H9 (cell line): ENCODE results near the gene OMA1. TPM values are rescaled to one million over a fixed set of nuclear protein-coding genes. Genes with fewer than 3 reads are reported as not detected.

Source experiments
- DNase-seq: peaks from one replicate; pipeline ENCODE4 v3.0.0-alpha.2; 2017
- H2AFZ ChIP-seq: one replicate; pipeline ENCODE4 v1.6.1; 2013; ENCODE audit warnings: mild to moderate bottlenecking, low read length, control low read depth, moderate library complexity
- H2AK5ac ChIP-seq: 2 replicates; pipeline ENCODE4 v1.6.1; 2013; ENCODE audit warnings: low read length, control low read depth, mixed read lengths; ENCODE audit not compliant: insufficient read length
- H2BK120ac ChIP-seq: one replicate; pipeline ENCODE4 v1.6.1; 2013; ENCODE audit warnings: low read depth, mild to moderate bottlenecking, low read length, control low read depth, inconsistent platforms; ENCODE audit not compliant: poor library complexity, severe bottlenecking
- H2BK12ac ChIP-seq: 2 replicates; pipeline ENCODE4 v1.6.1; 2013; ENCODE audit warnings: low read length, control low read depth, mixed read lengths, low read depth; ENCODE audit not compliant: insufficient read length
- H2BK15ac ChIP-seq: 2 replicates; pipeline ENCODE4 v1.6.1; 2013; ENCODE audit warnings: low read depth, low read length, control low read depth
- H2BK20ac ChIP-seq: one replicate; pipeline ENCODE4 v1.6.1; 2013; ENCODE audit warnings: low read depth, mild to moderate bottlenecking, low read length, control low read depth, inconsistent platforms; ENCODE audit not compliant: poor library complexity, severe bottlenecking
- H2BK5ac ChIP-seq: 2 replicates; pipeline ENCODE4 v1.6.1; 2013; ENCODE audit warnings: low read length, control low read depth, mixed read lengths; ENCODE audit not compliant: insufficient read length
- H3K14ac ChIP-seq: 2 replicates; pipeline ENCODE4 v1.6.1; 2013; ENCODE audit warnings: low read length, control low read depth; ENCODE audit not compliant: insufficient read depth
- H3K18ac ChIP-seq: 2 replicates; pipeline ENCODE4 v1.6.1; 2013; ENCODE audit warnings: low read depth, mild to moderate bottlenecking, mixed read lengths, low read length, control low read depth; ENCODE audit not compliant: insufficient read length
- H3K23ac ChIP-seq: 2 replicates; pipeline ENCODE4 v1.6.1; 2013; ENCODE audit warnings: low read length, control low read depth, mixed read lengths, low read depth; ENCODE audit not compliant: insufficient read length
- H3K23me2 ChIP-seq: 2 replicates; pipeline ENCODE4 v1.6.1; 2013; ENCODE audit warnings: low read depth, mild to moderate bottlenecking, mixed read lengths, low read length, control low read depth; ENCODE audit not compliant: insufficient read length, poor library complexity, severe bottlenecking
- H3K27ac ChIP-seq: 2 replicates; pipeline ENCODE4 v1.5.1; 2013; ENCODE audit warnings: low read length, control low read depth, mixed read lengths, low read depth; ENCODE audit not compliant: insufficient read length
- H3K27me3 ChIP-seq: 2 replicates; pipeline ENCODE4 v1.6.1; 2013; ENCODE audit warnings: low read length, control low read depth, inconsistent platforms; ENCODE audit not compliant: insufficient read depth
- H3K4ac ChIP-seq: 2 replicates; pipeline ENCODE4 v1.6.1; 2013; ENCODE audit warnings: low read depth, mild to moderate bottlenecking, control low read depth, inconsistent platforms, low read length, moderate library complexity
- H3K4me1 ChIP-seq: 2 replicates; pipeline ENCODE4 v1.6.1; 2013; ENCODE audit warnings: low read length, control low read depth, inconsistent platforms; ENCODE audit not compliant: insufficient read depth
- H3K4me2 ChIP-seq: 2 replicates; pipeline ENCODE4 v1.6.1; 2013; ENCODE audit warnings: low read length, control low read depth, mixed read lengths; ENCODE audit not compliant: insufficient read length, insufficient read depth
- H3K56ac ChIP-seq: 2 replicates; pipeline ENCODE4 v1.6.1; 2013; ENCODE audit warnings: low read depth, mild to moderate bottlenecking, mixed read lengths, low read length, control low read depth; ENCODE audit not compliant: insufficient read length
- H3K79me1 ChIP-seq: 2 replicates; pipeline ENCODE4 v1.6.1; 2013; ENCODE audit warnings: low read depth, mild to moderate bottlenecking, moderate library complexity, low read length, control low read depth, inconsistent platforms; ENCODE audit not compliant: insufficient read depth, poor library complexity, severe bottlenecking
- H3K79me2 ChIP-seq: 2 replicates; pipeline ENCODE4 v1.6.1; 2013; ENCODE audit warnings: low read length, control low read depth, inconsistent platforms; ENCODE audit not compliant: insufficient read depth
- H3K9ac ChIP-seq: 2 replicates; pipeline ENCODE4 v1.6.1; 2013; ENCODE audit warnings: low read length, control low read depth, mixed read lengths; ENCODE audit not compliant: insufficient read length; ENCODE audit errors: extremely low read depth
- H3K9me3 ChIP-seq: one replicate; pipeline ENCODE4 v1.6.1; 2013; ENCODE audit warnings: low read depth, low read length, inconsistent platforms; ENCODE audit not compliant: control insufficient read depth
- H3T11ph ChIP-seq: one replicate; pipeline ENCODE4 v1.6.1; 2013; ENCODE audit warnings: mild to moderate bottlenecking, low read length, control low read depth, inconsistent platforms
- H4K20me1 ChIP-seq: one replicate; pipeline ENCODE4 v1.6.1; 2013; ENCODE audit not compliant: control insufficient read depth, insufficient read length, insufficient read depth
- H4K5ac ChIP-seq: 2 replicates; pipeline ENCODE4 v1.6.1; 2013; ENCODE audit warnings: low read depth, mild to moderate bottlenecking, mixed read lengths, low read length, control low read depth; ENCODE audit not compliant: insufficient read length
- H4K8ac ChIP-seq: replicated peaks from 2 replicates; pipeline ENCODE4 v1.6.1; 2013; ENCODE audit warnings: low read length, control low read depth, mixed read lengths, low read depth; ENCODE audit not compliant: insufficient read length
- H4K91ac ChIP-seq: 2 replicates; pipeline ENCODE4 v1.6.1; 2013; ENCODE audit warnings: low read depth, mild to moderate bottlenecking, moderate library complexity, mixed read lengths, low read length, control low read depth; ENCODE audit not compliant: insufficient read length
- H3K27ac Mint-ChIP-seq, 3 experiments: 2 replicates in 2 of 3; 3 replicates in 1 of 3; pipeline ENCODE4 v1.8.0; 2020 to 2021; ENCODE audit warnings: mixed read lengths in 3 of 3, mild to moderate bottlenecking in 1 of 3, moderate library complexity in 1 of 3
- H3K27me3 Mint-ChIP-seq: 2 replicates; pipeline ENCODE4 v1.8.0; 2021; ENCODE audit warnings: low read depth, mild to moderate bottlenecking, moderate library complexity, mixed read lengths
- H3K36me3 Mint-ChIP-seq, 3 experiments: 2 replicates in 2 of 3; 3 replicates in 1 of 3; pipeline ENCODE4 v1.8.0; 2020 to 2021; ENCODE audit warnings: low read depth in 3 of 3, mixed read lengths in 3 of 3; ENCODE audit not compliant: insufficient read depth in 1 of 3
- H3K4me1 Mint-ChIP-seq, 2 experiments: 2 replicates each; pipeline ENCODE4 v1.8.0; 2020; ENCODE audit warnings: mixed read lengths in 2 of 2
- H3K4me3 Mint-ChIP-seq, 2 experiments: 2 replicates in 1 of 2; 3 replicates in 1 of 2; pipeline ENCODE4 v1.8.0; 2020 to 2021; ENCODE audit warnings: mild to moderate bottlenecking in 2 of 2, mixed read lengths in 2 of 2, moderate library complexity in 1 of 2
- H3K9me3 Mint-ChIP-seq, 2 experiments: 2 replicates in 1 of 2; 3 replicates in 1 of 2; pipeline ENCODE4 v1.8.0; 2020; ENCODE audit warnings: mild to moderate bottlenecking in 2 of 2, mixed read lengths in 2 of 2, moderate library complexity in 1 of 2
- WGBS: extraction: QIAGEN DNeasy Blood & Tissue Kit; methylation state at CpG from one replicate; pipeline ENCODE4 v1.1.7; 2013; ENCODE audit warnings: missing lambda C conversion rate, low lambda C conversion rate, mixed read lengths; ENCODE audit not compliant: insufficient read length; ENCODE audit errors: extremely low coverage; 5-methylcytosine and 5-hydroxymethylcytosine counted together
- total RNA-seq: library from RNA; stranded (reverse); gene quantifications from 2 replicates; pipeline ENCODE4 v1.2.1, GENCODE V29; 2021
- TF ChIP-seq, protein P1 (sequence below): fragments of 200-600 bp; sonication (generic); conservative IDR thresholded peaks from 3 replicates; pipeline ENCODE4 v1.8.0; 2021; ENCODE audit warnings: antibody characterized with exemption, mild to moderate bottlenecking

The OMA1 gene
- total RNA-seq, 1 experiment from 2014 or later, result 12.9 TPM

- no peak for DNase-seq
- H3K27ac ChIP-seq, result no peak overlapping the region
- no peaks in the 10 kb centered on the region for H3K79me2 ChIP-seq
- H3K56ac ChIP-seq, result no peak overlapping the region
- H3K9me3 ChIP-seq, result no peaks in the 10 kb centered on the region
- no peak overlapping the region for H2AFZ ChIP-seq
- TF ChIP-seq, protein P1, sequence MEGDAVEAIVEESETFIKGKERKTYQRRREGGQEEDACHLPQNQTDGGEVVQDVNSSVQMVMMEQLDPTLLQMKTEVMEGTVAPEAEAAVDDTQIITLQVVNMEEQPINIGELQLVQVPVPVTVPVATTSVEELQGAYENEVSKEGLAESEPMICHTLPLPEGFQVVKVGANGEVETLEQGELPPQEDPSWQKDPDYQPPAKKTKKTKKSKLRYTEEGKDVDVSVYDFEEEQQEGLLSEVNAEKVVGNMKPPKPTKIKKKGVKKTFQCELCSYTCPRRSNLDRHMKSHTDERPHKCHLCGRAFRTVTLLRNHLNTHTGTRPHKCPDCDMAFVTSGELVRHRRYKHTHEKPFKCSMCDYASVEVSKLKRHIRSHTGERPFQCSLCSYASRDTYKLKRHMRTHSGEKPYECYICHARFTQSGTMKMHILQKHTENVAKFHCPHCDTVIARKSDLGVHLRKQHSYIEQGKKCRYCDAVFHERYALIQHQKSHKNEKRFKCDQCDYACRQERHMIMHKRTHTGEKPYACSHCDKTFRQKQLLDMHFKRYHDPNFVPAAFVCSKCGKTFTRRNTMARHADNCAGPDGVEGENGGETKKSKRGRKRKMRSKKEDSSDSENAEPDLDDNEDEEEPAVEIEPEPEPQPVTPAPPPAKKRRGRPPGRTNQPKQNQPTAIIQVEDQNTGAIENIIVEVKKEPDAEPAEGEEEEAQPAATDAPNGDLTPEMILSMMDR, result no peak
- no peak overlapping the region; the same call in 1 of the 2 replicates for H3K14ac ChIP-seq
- no peak overlapping the region for H3K4me2 ChIP-seq
- H3K36me3 Mint-ChIP-seq, result peaks cover 0 to 9% (median 4%) of the 10 kb centered on the region in 3 experiments; a peak in 3 of 7 replicates
- no peak overlapping the region for H3T11ph ChIP-seq
- no peak overlapping the region for H3K9ac ChIP-seq
- H3K27ac Mint-ChIP-seq, result no peak overlapping the region
- H2AK5ac ChIP-seq, result no peak overlapping the region
- H4K20me1 ChIP-seq, result no peaks in the 10 kb centered on the region
- H3K23me2 ChIP-seq, result peaks cover 5% of the 10 kb centered on the region
- peak overlapping the region; percentile 32 for H3K18ac ChIP-seq
- H3K9me3 Mint-ChIP-seq, result peaks cover 0 to 9% of the 10 kb centered on the region in 2 experiments; a peak in 2 of 5 replicates
- H2BK15ac ChIP-seq, result no peak overlapping the region
- no peaks in the 10 kb centered on the region for H3K79me1 ChIP-seq
- H3K4ac ChIP-seq, result no peak overlapping the region
- no peak overlapping the region for H4K5ac ChIP-seq
- H3K27me3 Mint-ChIP-seq, result peaks cover 48% of the 10 kb centered on the region
- peak overlapping the region in 1 of 2 experiments; percentile 33; a peak in 1 of 5 replicates for H3K4me3 Mint-ChIP-seq
- peaks cover 15% of the 10 kb centered on the region; the same call in 1 of the 2 replicates for H3K27me3 ChIP-seq
- peaks cover 2% of the 10 kb centered on the region; the same call in 1 of the 2 replicates for H3K4me1 ChIP-seq
- no peak overlapping the region for H4K8ac ChIP-seq
- H2BK5ac ChIP-seq, result no peak overlapping the region
- H2BK20ac ChIP-seq, result no peak overlapping the region
- H3K4me1 Mint-ChIP-seq, result peaks cover 19 to 30% of the 10 kb centered on the region in 2 experiments
- no peak overlapping the region for H2BK120ac ChIP-seq
- H3K23ac ChIP-seq, result no peak overlapping the region
- no peak overlapping the region for H2BK12ac ChIP-seq
- no CpG with 5 or more reads among the region's 43 CpGs for WGBS
- H4K91ac ChIP-seq, result no peak overlapping the region
Measured at GRCh38 chr1:58576325-58576726, 29.8 kb upstream of the OMA1 start.
